Uterus (tissue), 4 donors: Measurements from ENCODE around the gene JPH3. TPM values are rescaled to one million over a fixed set of nuclear protein-coding genes. Genes with fewer than 3 reads are reported as not detected.
"Not testable (repeated sequence)": the region's sequence is repeated elsewhere in the genome, so short reads cannot be mapped to it uniquely, and the experiment has no call there.

Source experiments
- DNase-seq, 2 donors: peaks; one replicate each; pipeline ENCODE4 v3.0.0-alpha.2; 2019 to 2020
- H3K27ac ChIP-seq, 2 donors: fragments of 200-600 bp; sonication (generic); 1 replicate in 1 of 2; 2 replicates in 1 of 2; pipeline ENCODE4 v1.5.1; 2016 to 2018
- H3K27me3 ChIP-seq, 2 donors: fragments of 200-600 bp; sonication (generic); one replicate each; pipeline ENCODE4 v1.5.1; 2018 to 2019; ENCODE audit warnings: control low read depth in 1 of 2
- H3K36me3 ChIP-seq, 2 donors: fragments of 200-600 bp; sonication (generic); one replicate each; pipeline ENCODE4 v1.5.1; 2019; ENCODE audit warnings: control low read depth in 1 of 2
- H3K4me1 ChIP-seq, 2 donors: fragments of 200-600 bp; sonication (generic); one replicate each; pipeline ENCODE4 v1.5.1; 2018 to 2019; ENCODE audit warnings: control low read depth in 1 of 2
- H3K4me3 ChIP-seq, 2 donors: fragments of 200-600 bp; sonication (generic); 1 replicate in 1 of 2; 2 replicates in 1 of 2; pipeline ENCODE4 v1.5.1; 2018 to 2019; ENCODE audit warnings: mild to moderate bottlenecking in 1 of 2
- H3K9me3 ChIP-seq, 2 donors: fragments of 200-600 bp; sonication (generic); one replicate each; pipeline ENCODE4 v1.5.1; 2019; ENCODE audit warnings: control low read depth in 1 of 2
- CTCF ChIP-seq, 4 experiments: fragments of 200-600 bp in 2 of 4; fragments of 450-650 bp in 2 of 4; sonication (generic) in 2 of 4; IDR thresholded peaks; one replicate each; pipeline ENCODE4 v1.5.1; 2016 to 2019; ENCODE audit warnings: antibody characterized with exemption in 4 of 4, mild to moderate bottlenecking in 2 of 4, moderate library complexity in 1 of 4
- POLR2A ChIP-seq, 2 donors: fragments of 450-650 bp; IDR thresholded peaks; one replicate each; pipeline ENCODE4 v1.6.1; 2016; ENCODE audit warnings: antibody characterized with exemption in 2 of 2, mild to moderate bottlenecking in 1 of 2, moderate library complexity in 1 of 2
- intact Hi-C: fragments of 100-400 bp; cut with DNase I; formaldehyde crosslinking; loops from one replicate; pipeline ENCODE4 v1.15.1; 2023; ENCODE audit warnings: low total_unique reads
- total RNA-seq, 4 donors: library from RNA; depleted of rRNA in 3 of 4; stranded (reverse); fragments of >200 nt in 3 of 4; gene quantifications; one replicate each; pipeline versions ENCODE4 v1.1.0 to v1.2.4, GENCODE V29; 2014 to 2023
- donor health status: DM: yes; HTN: yes; CAD: no.

Gene JPH3
- total RNA-seq, 4 donors from 2014 or later: 0.27 to 1.1 TPM; not detected in 2

GRCh38 chr16:87713451-87714229, 111.3 kb downstream of the JPH3 start:
- no peak for TF ChIP-seq POLR2A (IDR thresholded peaks at IDR 0.05)
- no peak for TF ChIP-seq CTCF (IDR thresholded peaks at IDR 0.05)
- no peak overlapping the region for H3K27ac ChIP-seq
- no peaks in the 10 kb centered on the region for H3K9me3 ChIP-seq
- H3K4me3 ChIP-seq: no peak overlapping the region
- DNase-seq: no peak
- no peaks in the 10 kb centered on the region for H3K4me1 ChIP-seq
- no peaks in the 10 kb centered on the region for H3K27me3 ChIP-seq
- H3K36me3 ChIP-seq: no peaks in the 10 kb centered on the region
- intact Hi-C loops: no loop called here

DNA sequence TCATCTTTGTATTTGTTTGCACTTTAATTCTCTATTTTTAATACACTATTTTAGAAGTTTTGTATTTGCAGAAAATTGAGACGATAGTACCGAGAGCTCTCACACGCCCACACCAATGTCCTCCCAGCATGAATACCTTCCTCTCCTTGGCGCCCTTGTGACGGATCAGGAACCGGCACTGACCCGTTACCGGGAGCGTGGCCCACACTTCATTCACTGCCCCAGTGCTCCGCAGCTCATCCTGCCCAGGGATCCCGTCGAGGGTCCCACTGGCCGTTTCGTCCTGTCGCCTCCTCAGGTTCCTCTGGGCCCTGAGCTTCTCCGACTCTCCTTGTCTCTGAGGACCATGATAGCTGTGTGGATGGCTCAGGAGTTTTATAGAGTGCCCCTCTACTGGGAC, 112.9 kb downstream of the JPH3 start:
- no peaks in the 10 kb centered on the region for H3K4me1 ChIP-seq
- no peak for DNase-seq
- TF ChIP-seq POLR2A (IDR thresholded peaks at IDR 0.05): no peak
- TF ChIP-seq CTCF (IDR thresholded peaks at IDR 0.05): no peak
- H3K4me3 ChIP-seq: no peak overlapping the region
- no peak overlapping the region for H3K27ac ChIP-seq
- no peaks in the 10 kb centered on the region for H3K27me3 ChIP-seq
- intact Hi-C loops: no loop called here
- H3K36me3 ChIP-seq: no peaks in the 10 kb centered on the region
- no peaks in the 10 kb centered on the region for H3K9me3 ChIP-seq

GRCh38 chr16:87715658-87716057, 113.3 kb downstream of the JPH3 start:
- Histone ChIP-seq H3K27ac (no peak overlapping the region), H3K4me3 (no peak overlapping the region), H3K36me3 (no peaks in the 10 kb centered on the region), H3K27me3 (no peaks in the 10 kb centered on the region), H3K9me3 (no peaks in the 10 kb centered on the region), H3K4me1 (no peaks in the 10 kb centered on the region)
- intact Hi-C loops: no loop called here
- DNase-seq: no peak
- no peak for TF ChIP-seq CTCF (IDR thresholded peaks at IDR 0.05)
- no peak for TF ChIP-seq POLR2A (IDR thresholded peaks at IDR 0.05)

DNA sequence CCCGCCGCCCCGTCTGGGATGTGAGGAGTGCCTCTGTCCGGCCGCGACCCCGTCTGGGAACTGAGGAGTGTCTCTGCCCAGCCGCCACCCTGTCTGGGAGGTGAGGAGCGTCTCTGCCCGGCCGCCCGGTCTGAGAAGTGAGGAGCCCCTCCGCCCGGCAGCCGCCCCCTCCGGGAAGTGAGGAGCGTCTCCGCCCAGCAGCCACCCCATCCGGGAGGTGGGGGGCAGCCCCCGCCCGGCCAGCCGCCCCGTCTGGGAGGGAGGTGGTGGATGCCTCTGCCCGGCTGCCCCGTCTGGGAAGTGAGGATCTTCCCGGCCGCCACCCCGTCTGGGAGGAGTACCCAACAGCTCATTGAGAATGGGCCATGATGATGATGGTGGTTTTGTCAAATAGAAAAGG, 116.5 kb downstream of the JPH3 start:
- H3K27me3 ChIP-seq, H3K9me3 ChIP-seq, DNase-seq, H3K27ac ChIP-seq, H3K36me3 ChIP-seq, H3K4me1 ChIP-seq, intact Hi-C loops, H3K4me3 ChIP-seq: not testable (repeated sequence)

GRCh38 chr16:87720446-87720845, 118.1 kb downstream of the JPH3 start:
- no peaks in the 10 kb centered on the region for H3K9me3 ChIP-seq

More at GRCh38 chr16:87720446-87720845, 118.1 kb downstream of the JPH3 start:
- Histone ChIP-seq H3K4me1 (no peaks in the 10 kb centered on the region), H3K36me3 (no peaks in the 10 kb centered on the region), H3K27me3 (no peaks in the 10 kb centered on the region), H3K4me3 (no peak overlapping the region), H3K27ac (no peak overlapping the region)
- intact Hi-C loops: no loop called here
- TF ChIP-seq POLR2A (IDR thresholded peaks at IDR 0.05) (no peak), CTCF (IDR thresholded peaks at IDR 0.05) (no peak)
- DNase-seq: no peak
